RWPE1 (cell line): ENCODE measurements around the gene MUC5AC.

Source experiments
- CTCF ChIA-PET: fragments of 350-600 bp; sonication (Branson Sonifier 250); formaldehyde crosslinking; extraction: SDS; loops from one replicate; lab custom pipeline; 2021; lab: Yijun Ruan, JAX
- POLR2A ChIA-PET: fragments of 400-600 bp; formaldehyde crosslinking; extraction: SDS; loops from one replicate; lab custom pipeline; 2020; ENCODE audit warnings: antibody characterized with exemption; ENCODE audit not compliant: low non-redundant PET; lab: Yijun Ruan, JAX
- DNase-seq: peaks from one replicate; pipeline ENCODE4 v3.0.0; 2012; ENCODE audit warnings: low spot score
- H3K27ac ChIP-seq: fragments of 450-650 bp; 2 replicates; pipeline ENCODE4 v1.5.1; 2017
- CTCF ChIP-seq: fragments of 450-650 bp; conservative IDR thresholded peaks from 2 replicates; pipeline ENCODE4 v1.5.1; 2017; ENCODE audit warnings: low read depth, mild to moderate bottlenecking

Gene MUC5AC

GRCh38 chr11:1139441-1140083 is 18.2 kb upstream of the MUC5AC start:
- ChIA-PET CTCF (no interaction called here), POLR2A (no interaction called here)
- DNase-seq: no peak
- no peak for TF ChIP-seq CTCF
- H3K27ac ChIP-seq: no peak overlapping the region

- DNase-seq: no peak
- CTCF ChIA-PET: no interaction called here
- no peak for TF ChIP-seq CTCF
- no peak overlapping the region for H3K27ac ChIP-seq
- POLR2A ChIA-PET: no interaction called here
These were observed 16.9 kb upstream of the MUC5AC start for GRCh38 chr11:1140642-1141490.

- ChIA-PET POLR2A (no interaction called here), CTCF (interaction anchor here (0.6 kb wide), 1 partner anchor 756 kb away, joined by 4 read pairs; no protein-coding TSS in a partner anchor)
- no peak overlapping the region for H3K27ac ChIP-seq
- DNase-seq: no peak
- no peak for TF ChIP-seq CTCF
These were observed 11.4 kb upstream of the MUC5AC start for GRCh38 chr11:1146365-1146764.

GRCh38 chr11:1147792-1148191 is 10.0 kb upstream of the MUC5AC start:
- ChIA-PET POLR2A (no interaction called here), CTCF (no interaction called here)
- no peak overlapping the region for H3K27ac ChIP-seq
- TF ChIP-seq CTCF: no peak
- no peak for DNase-seq

GRCh38 chr11:1148752-1149180 is 9.0 kb upstream of the MUC5AC start:
- POLR2A ChIA-PET: no interaction called here

More at GRCh38 chr11:1148752-1149180, 9.0 kb upstream of the MUC5AC start:
- CTCF ChIA-PET: no interaction called here
- DNase-seq: no peak
- TF ChIP-seq CTCF: no peak
- no peak overlapping the region for H3K27ac ChIP-seq
